HG03565 (cell line): ENCODE measurements around the gene NR3C2.
"Not testable (repeated sequence)": the region's sequence is repeated elsewhere in the genome, so short reads cannot be mapped to it uniquely, and the experiment has no call there.

Experiments
- ATAC-seq: cut with Tn5 transposase; IDR thresholded peaks from one replicate; pipeline ENCODE4 v1.9.1; 2021; ENCODE audit warnings: mild to moderate bottlenecking, moderate library complexity; ENCODE audit not compliant: unreplicated experiment

The NR3C2 gene

DNA sequence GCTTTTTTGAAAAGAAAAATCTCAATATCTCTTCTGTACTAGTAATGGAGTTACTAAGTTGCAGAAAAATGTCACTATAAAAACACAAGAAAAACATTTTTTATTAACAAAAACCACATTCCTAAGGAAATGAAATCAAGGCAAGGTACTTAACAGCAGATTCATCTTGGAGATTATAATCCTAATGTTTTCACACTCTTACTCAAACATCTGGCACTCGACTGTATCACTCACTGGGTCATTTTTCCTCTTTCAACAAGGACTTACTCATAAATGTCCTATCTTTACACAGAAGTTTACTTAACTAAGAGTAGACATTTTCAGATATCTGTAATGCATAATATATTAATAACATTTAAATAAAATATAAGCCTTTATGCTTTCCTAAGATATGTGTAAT is 216.6 kb downstream of the NR3C2 start:
- no peak for ATAC-seq

- ATAC-seq = no peak
These were observed 217.7 kb downstream of the NR3C2 start for GRCh38 chr4:148224476-148224875.

GRCh38 chr4:148222991-148223660 is 219.1 kb downstream of the NR3C2 start:
- ATAC-seq = no peak

DNA sequence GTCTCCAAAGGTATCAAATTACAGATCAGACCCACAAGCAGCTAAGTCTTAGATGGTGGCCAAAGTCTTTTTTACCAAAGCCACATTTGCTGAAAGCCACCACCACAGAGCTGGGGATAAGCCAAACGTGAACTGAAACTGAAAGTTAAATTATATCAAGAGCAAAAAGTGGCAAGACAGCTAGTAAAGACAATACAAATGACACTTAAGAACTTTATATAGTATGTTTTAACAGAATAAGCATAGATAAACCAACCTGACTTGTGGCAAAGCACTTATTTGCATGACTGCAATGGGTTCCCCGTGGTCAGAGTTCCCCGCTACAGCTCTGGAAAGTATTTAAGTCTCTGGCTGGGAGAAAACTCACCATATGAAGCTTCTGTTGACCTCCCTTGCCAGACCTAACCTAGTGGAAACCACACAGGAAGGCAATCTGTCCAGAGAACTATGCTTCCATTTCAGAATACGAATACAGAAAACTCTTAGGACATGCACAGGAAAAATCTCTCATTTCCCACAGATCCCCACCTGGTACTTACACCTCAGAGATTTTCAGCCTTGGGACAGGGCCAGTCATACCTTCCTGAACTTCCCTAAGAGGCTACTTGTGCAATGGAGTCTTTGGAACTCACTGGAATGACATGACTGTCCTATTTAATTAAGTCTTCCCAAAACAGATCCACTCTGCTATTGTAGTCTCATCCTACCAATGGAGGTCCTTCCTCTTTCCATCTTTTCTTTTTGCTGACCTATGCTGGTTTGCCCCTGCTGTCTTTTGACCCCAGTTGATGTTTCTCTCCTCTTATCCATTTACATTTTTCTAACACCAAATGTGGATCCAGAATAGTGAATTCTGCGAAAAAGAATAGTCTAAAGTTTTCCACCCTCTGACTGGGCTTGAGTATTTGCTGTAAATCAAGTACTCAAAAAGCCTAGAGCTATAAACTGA is 225.1 kb downstream of the NR3C2 start:
- ATAC-seq = peak; percentile 92

DNA sequence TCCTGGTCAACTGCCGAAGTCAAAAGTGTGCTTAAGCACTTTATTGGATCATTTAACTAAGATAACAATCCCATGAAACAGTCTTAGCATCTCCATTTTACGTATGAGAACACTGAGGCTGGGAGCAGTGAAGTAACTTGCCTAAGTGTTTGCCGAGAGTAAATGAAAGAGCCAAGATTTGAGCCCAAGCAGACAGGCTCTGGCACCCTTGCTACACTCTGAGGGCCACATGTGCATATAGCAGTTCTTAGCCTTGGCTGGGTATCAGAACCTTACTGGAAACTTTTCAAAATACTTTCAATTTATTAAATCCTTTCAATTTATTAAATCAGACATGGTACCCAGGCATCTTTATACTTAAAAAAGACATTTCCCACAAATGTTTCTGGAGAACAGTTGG is 225.9 kb downstream of the NR3C2 start:
- no peak for ATAC-seq

DNA sequence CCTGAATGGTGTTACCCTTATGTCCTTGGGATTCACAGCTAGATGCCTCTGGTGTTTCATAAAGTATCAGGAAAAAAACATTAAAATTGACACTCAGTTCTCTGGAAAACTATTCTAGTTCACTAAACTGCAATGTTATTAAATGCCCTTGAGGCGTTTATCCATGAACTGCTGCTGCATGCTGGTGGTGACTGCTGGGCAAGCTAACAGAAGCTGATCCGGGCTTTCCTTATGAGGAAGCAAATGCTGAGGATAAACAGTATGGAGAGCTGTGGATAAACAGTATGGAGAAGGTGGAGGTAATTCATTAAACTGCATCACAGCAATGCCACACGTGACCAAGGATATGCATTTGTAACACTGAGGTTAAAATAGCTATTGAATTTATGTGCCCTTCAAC is 227.0 kb downstream of the NR3C2 start:
- no peak for ATAC-seq

GRCh38 chr4:148214529-148215166 is 227.6 kb downstream of the NR3C2 start:
- no peak for ATAC-seq

DNA sequence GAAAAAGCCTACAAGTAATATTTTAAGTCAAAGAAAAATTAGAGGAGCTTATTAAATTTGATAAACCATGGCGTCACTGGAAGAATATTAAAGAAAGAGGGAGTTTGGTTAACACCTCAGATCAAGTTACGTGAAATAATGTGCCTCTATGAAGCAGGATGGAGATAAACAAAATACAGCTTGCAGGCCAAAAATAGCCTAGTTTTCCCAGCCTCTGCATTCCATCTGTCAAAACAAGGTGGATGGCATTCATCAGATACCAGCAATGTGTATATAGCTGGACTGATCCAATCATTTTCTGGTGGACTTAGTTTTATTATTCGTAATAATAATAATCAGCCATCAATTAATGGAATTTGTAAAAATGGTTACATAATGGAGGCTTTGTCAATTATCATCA is 230.7 kb downstream of the NR3C2 start:
- ATAC-seq = no peak

DNA sequence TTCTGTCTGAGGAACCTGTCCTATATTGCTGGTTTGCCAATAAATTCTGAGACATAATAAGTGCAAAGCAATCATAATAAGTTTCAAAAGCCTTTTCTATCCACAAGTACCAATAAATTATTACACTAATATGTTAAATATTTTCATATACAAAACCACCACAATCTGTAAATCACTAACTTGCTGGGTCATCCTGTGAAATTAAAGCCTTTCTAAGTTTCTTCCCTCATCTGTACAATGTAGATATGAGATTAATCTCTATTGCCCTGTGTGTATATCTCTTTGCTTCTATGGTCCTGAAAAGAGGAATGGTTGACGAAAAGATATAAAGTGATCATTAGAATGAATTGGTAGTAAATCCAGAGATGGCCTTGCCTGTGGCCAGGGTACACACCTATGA is 231.6 kb downstream of the NR3C2 start:
- ATAC-seq = no peak

DNA sequence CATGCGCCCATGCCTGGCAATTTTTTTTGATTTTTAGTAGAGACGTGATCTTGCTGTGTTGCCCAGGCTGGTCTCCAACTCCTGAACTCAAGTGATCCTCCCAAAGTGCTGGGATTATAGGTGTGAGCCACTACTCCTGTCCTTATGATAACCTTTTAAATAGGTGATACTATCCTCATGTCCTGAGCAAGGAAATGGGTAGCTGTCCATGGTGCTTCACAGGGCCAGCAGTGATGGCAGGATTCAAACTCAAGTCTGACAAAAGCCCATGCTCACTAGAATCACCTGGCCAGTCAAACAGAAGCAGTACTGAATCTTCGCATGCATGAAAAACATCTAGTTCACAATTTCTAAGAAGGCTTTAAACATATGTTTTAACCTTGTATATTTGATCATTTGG is 235.1 kb downstream of the NR3C2 start:
- no peak for ATAC-seq

GRCh38 chr4:148205476-148205875 is 236.7 kb downstream of the NR3C2 start:
- no peak for ATAC-seq

DNA sequence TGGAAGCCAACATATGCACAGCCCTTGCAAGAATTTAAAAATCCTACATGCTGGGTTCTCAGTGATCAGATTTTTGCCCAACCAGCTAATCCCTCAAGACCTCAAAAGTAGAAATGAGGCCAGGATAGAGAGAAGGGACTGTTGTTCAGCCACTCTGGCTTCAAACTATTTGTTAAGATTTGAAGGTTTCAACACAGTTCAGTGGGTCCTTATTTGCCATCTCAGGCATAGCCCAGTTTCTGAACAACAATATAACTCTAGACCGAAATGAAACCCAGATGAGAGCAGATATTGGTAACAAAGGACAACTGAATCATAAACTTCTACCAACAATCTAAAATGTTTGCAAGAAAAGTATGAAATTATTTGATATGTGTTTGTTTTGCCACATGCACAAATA is 237.3 kb downstream of the NR3C2 start:
- no peak for ATAC-seq

- no peak for ATAC-seq
These were observed 238.0 kb downstream of the NR3C2 start for GRCh38 chr4:148204171-148204570.

DNA sequence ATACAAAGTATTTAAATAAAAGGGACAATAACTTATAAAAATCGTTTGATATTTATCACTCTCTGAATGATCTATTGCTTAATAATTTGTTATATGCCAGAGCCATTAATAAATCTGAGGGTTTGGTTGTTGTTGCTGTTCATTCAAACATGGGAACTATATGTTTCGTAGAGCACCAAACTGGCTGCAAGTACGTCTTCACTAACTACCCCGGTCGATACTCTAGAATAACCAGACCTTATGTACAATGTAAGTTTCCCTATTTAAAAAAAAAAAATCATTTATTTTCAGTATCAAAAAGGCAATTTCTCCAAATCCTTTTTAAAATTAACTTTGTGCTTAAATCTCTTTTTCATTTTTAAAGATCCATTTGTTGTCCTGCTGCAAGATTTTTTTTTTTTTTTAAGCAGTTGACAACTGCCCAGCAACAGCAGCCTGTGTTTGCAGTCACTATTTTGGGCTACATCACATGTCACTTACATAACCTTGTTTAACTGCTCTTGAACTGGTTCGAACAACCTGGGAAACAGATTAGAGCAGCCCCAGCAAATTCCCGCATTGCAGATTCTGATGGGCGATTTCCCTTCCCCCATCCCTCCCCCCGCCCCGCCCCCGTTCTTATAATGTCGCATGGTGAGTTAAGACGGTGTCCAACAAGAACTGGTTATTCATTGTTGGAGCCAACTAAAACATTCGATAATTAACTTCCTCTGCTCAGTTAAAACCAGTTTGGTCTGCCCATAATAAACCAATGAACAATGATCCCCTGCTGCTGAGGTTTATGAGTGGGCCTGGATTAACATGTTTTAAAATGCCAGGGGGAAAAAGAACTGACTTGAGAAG is 238.9 kb downstream of the NR3C2 start:
- no peak for ATAC-seq

DNA sequence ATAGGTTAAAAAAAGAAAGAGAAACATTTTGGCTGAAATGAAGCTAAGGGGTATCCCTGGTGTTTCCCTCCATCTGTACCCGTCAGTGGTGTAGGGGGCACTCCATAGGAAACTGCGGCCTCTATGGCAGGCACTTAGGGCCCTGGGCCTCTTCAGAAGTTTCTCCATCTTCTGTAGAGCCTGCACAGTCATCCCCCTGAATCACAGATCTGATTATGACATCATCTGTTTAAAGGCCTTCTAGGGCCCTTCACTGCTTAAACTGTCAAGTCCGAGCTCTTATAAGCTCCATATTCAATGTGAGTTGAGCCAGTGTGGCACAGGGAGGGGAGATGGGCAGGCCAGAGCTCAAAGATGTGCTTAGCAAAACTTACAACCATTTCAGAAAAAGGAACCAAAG is 241.3 kb downstream of the NR3C2 start:
- ATAC-seq = no peak

- ATAC-seq = no peak
These were observed 246.1 kb downstream of the NR3C2 start for GRCh38 chr4:148196164-148196563.

DNA sequence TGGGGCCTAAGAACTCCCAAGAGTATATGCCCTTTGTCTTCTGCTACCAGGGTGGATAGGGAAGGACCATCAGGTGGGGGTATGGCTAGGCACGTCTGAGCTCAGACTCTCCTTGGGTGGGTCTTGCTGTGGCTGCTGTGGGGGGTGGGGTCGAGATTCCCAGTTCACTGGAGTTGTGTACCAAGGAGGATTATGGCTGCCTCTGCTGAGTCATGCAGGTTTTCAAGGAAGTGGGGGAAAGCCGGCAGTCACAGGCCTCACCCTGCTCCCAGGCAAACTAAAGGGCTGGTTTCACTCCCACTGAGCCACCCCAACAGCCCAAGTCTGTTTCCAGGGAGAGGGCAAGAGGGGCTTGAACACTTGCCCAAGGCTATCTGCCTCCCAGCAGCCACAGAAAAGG is 249.7 kb downstream of the NR3C2 start:
- ATAC-seq = no peak

- ATAC-seq = not testable (repeated sequence)
These were observed 254.6 kb downstream of the NR3C2 start for GRCh38 chr4:148187454-148188222.

DNA sequence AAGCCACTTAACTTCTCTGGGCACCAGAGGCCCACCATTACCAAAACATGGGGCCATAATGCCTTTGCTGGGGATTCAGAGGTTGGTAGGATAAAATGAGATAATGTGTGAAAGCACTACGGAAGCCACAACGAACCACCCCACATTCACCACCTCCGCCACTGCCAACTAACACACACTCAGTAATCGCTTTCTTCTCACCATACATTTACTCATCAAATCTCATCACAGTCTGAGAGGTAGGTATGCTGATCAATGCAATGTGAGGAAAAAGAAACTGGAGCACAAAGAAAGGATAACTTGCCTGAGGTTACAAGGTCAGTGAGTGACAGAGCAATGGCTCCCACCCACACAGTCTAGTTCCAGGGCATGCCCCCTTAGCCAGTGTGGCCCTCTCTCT is 257.3 kb downstream of the NR3C2 start:
- ATAC-seq = no peak

DNA sequence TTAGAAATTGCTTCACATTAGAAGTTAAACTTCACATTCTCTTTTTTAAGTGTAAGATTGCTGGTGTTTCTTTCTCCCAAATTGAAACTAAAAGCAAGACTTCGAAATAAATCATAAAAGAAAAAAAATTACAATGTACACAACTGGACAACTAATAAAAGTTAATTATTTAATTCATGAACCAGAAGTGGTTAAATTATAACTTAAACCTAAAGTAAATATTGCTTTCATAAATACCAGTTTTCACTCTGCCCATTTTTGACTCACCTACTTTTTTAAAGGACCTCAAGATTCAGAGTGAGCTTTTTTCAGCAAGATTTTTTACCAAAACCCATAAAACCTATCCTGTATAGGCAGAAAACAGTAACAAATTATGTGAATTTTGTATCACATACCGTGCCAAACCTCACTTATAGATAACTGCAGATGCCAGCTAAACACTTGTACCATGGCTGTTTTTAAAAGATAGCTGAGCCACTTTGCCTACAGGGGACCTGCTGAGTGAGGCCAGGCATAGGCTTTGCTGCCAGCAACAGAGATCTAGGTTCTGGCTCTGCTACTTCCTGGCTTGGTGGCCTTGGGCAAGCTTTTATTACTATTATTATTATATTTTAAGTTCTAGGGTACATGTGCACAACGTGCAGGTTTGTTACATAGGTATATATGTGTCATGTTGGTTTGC is 259.8 kb downstream of the NR3C2 start:
- no peak for ATAC-seq
